Measurements from ENCODE around the gene KCNJ1. TPM values are rescaled to one million over a fixed set of nuclear protein-coding genes. Genes with fewer than 3 reads are reported as not detected.

The KCNJ1 gene
- total and polyA plus RNA-seq, 4 donors: 0.01 to 0.31 (median 0.14) TPM

GRCh38 chr11:128901653-128902514, 34.8 kb upstream of the KCNJ1 start:
- no peak for TF ChIP-seq CTCF (IDR thresholded peaks at IDR 0.05; ENCODE audit: control extremely low read depth, extremely low read depth)
- H3K27me3 ChIP-seq (ENCODE audit: control insufficient read depth in 3 of 3, insufficient read depth in 3 of 3, low read length in 2 of 3): peaks cover 0 to 24% (median 22%) of the 10 kb centered on the region in 3 donors
- no peaks in the 10 kb centered on the region for H3K36me3 ChIP-seq (ENCODE audit: control insufficient read depth in 4 of 4, insufficient read depth in 4 of 4, low read length in 4 of 4)
- 81 to 84% methylated on average over 27 to 29 of the region's 29 CpGs for WGBS, 2 donors
- H3K9me3 ChIP-seq (ENCODE audit: control insufficient read depth in 4 of 4, insufficient read depth in 3 of 4, low read length in 3 of 4): no peaks in the 10 kb centered on the region
- H3K9ac ChIP-seq (ENCODE audit: insufficient read depth in 1 of 2, low read length in 2 of 2): no peak overlapping the region
- DNase-seq (peak in 1 of 3 donors; percentile 44), ATAC-seq (ENCODE audit: insufficient read depth, low FRiP score) (no peak)
- peaks cover 0 to 18% (median 0%) of the 10 kb centered on the region in 5 donors for H3K4me1 ChIP-seq (ENCODE audit: control insufficient read depth in 5 of 5, insufficient read depth in 5 of 5, low read length in 5 of 5)
- no peak overlapping the region for H3K27ac ChIP-seq (ENCODE audit: low read depth in 1 of 2, low read length in 1 of 2)
- no peak overlapping the region for H3K4me3 ChIP-seq

- WGBS, 2 donors: 39 to 50% methylated on average over 4 of the region's 4 CpGs
- H3K27me3 ChIP-seq (ENCODE audit: control insufficient read depth in 3 of 3, insufficient read depth in 3 of 3, low read length in 2 of 3): peaks cover 0 to 22% (median 21%) of the 10 kb centered on the region in 3 donors
- no peak for DNase-seq
- no peak overlapping the region for H3K27ac ChIP-seq (ENCODE audit: low read depth in 1 of 2, low read length in 1 of 2)
- H3K9ac ChIP-seq (ENCODE audit: insufficient read depth in 1 of 2, low read length in 2 of 2): no peak overlapping the region
- H3K9me3 ChIP-seq (ENCODE audit: control insufficient read depth in 4 of 4, insufficient read depth in 3 of 4, low read length in 3 of 4): no peaks in the 10 kb centered on the region
- no peaks in the 10 kb centered on the region for H3K36me3 ChIP-seq (ENCODE audit: control insufficient read depth in 4 of 4, insufficient read depth in 4 of 4, low read length in 4 of 4)
- H3K4me1 ChIP-seq (ENCODE audit: control insufficient read depth in 5 of 5, insufficient read depth in 5 of 5, low read length in 5 of 5): peaks cover 0 to 18% (median 2%) of the 10 kb centered on the region in 5 donors
- ATAC-seq (ENCODE audit: insufficient read depth, low FRiP score): no peak
- no peak for TF ChIP-seq CTCF (IDR thresholded peaks at IDR 0.05; ENCODE audit: control extremely low read depth, extremely low read depth)
- no peak overlapping the region for H3K4me3 ChIP-seq
Measured at GRCh38 chr11:128900468-128900867, 33.4 kb upstream of the KCNJ1 start.

- Histone ChIP-seq H3K27ac (ENCODE audit: low read depth in 1 of 2, low read length in 1 of 2) (no peak overlapping the region), H3K4me1 (ENCODE audit: control insufficient read depth in 5 of 5, insufficient read depth in 5 of 5, low read length in 5 of 5) (peaks cover 0 to 21% (median 3%) of the 10 kb centered on the region in 5 donors), H3K9ac (ENCODE audit: insufficient read depth in 1 of 2, low read length in 2 of 2) (no peak overlapping the region), H3K36me3 (ENCODE audit: control insufficient read depth in 4 of 4, insufficient read depth in 4 of 4, low read length in 4 of 4) (no peaks in the 10 kb centered on the region), H3K4me3 (no peak overlapping the region), H3K27me3 (ENCODE audit: control insufficient read depth in 3 of 3, insufficient read depth in 3 of 3, low read length in 2 of 3) (peaks cover 0 to 22% (median 12%) of the 10 kb centered on the region in 3 donors), H3K9me3 (ENCODE audit: control insufficient read depth in 4 of 4, insufficient read depth in 3 of 4, low read length in 3 of 4) (no peaks in the 10 kb centered on the region)
- TF ChIP-seq CTCF (IDR thresholded peaks at IDR 0.05; ENCODE audit: control extremely low read depth, extremely low read depth): no peak
- no peak for ATAC-seq (ENCODE audit: insufficient read depth, low FRiP score)
- 78 to 86% methylated on average over 13 of the region's 13 CpGs for WGBS, 2 donors
- no peak for DNase-seq
Measured at GRCh38 chr11:128898580-128899344, 31.7 kb upstream of the KCNJ1 start.

All from lung (tissue), 12 donors.